Neural progenitor cell (in vitro differentiated cells): Measurements from ENCODE around the gene CD70.
"Not testable (repeated sequence)": the region's sequence is repeated elsewhere in the genome, so short reads cannot be mapped to it uniquely, and the experiment has no call there.

Experiments used
- EZH2 ChIP-seq: fragments of 200-600 bp; sonication (generic); IDR thresholded peaks from 2 replicates; pipeline ENCODE4 v1.6.1; 2017; ENCODE audit warnings: antibody characterized with exemption, mild to moderate bottlenecking, moderate library complexity
- TF ChIP-seq, protein P1 (sequence below): fragments of 200-600 bp; sonication (generic); IDR thresholded peaks from 2 replicates; pipeline ENCODE4 v1.5.1; 2017; ENCODE audit warnings: antibody characterized with exemption, mild to moderate bottlenecking

DNA sequence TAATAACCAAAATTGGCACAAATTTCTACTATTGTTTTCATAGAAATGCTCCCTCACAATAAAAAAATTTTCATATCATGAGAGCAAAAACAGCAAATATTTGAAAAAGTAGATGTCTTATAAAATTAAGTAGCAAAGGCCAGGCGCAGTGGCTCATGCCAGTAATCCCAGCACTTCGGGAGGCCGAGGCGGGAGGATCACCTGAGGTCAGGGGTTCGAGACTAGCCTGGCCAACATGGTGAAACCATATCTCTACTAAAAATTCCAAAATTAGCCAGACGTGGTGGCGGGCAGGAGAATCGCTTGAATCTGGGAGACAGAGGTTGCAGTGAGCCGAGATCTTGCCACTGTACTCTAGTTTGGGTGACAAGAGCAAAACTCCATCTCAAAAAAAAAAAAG, 17.2 kb upstream of the CD70 start:
- TF ChIP-seq, protein P1, sequence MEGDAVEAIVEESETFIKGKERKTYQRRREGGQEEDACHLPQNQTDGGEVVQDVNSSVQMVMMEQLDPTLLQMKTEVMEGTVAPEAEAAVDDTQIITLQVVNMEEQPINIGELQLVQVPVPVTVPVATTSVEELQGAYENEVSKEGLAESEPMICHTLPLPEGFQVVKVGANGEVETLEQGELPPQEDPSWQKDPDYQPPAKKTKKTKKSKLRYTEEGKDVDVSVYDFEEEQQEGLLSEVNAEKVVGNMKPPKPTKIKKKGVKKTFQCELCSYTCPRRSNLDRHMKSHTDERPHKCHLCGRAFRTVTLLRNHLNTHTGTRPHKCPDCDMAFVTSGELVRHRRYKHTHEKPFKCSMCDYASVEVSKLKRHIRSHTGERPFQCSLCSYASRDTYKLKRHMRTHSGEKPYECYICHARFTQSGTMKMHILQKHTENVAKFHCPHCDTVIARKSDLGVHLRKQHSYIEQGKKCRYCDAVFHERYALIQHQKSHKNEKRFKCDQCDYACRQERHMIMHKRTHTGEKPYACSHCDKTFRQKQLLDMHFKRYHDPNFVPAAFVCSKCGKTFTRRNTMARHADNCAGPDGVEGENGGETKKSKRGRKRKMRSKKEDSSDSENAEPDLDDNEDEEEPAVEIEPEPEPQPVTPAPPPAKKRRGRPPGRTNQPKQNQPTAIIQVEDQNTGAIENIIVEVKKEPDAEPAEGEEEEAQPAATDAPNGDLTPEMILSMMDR = not testable (repeated sequence)
- not testable (repeated sequence) for TF ChIP-seq EZH2
